Measurements from ENCODE around the gene SLC28A3. TPM values are rescaled to one million over a fixed set of nuclear protein-coding genes. Genes with fewer than 3 reads are reported as not detected.

The SLC28A3 gene
- total and polyA plus RNA-seq, 12 donors: under 0.01 to 0.40 (median 0.04) TPM; not detected in 9

DNA sequence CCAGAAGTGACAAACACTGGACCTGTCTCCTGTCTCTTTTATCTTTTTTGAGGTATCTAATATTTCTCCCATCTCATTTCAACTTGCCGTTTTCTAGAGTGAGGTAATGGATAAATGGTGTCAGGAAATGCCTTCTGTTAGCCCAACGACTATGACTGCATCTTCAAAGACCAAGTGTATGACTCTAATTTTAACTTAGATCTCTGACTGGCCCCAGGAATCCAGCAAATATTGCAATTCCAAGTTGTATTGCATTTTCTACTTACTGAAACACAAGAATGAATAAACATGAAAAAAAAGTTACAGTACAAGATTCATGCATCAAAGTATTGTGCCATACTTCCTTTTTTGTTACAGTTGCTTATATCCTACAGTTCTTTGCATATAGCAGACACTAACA, 26.3 kb downstream of the SLC28A3 start:
- H3K9me3 ChIP-seq (replicated peaks in 1 of 3): no peaks in the 10 kb centered on the region
- no peak for DNase-seq
- H3K27me3 ChIP-seq: no peaks in the 10 kb centered on the region
- intact Hi-C loops (cut with DNase I): loop anchor here in 1 of 2 donors (10.0 kb wide), 1 partner anchor 380 kb away; no protein-coding TSS in a partner anchor
- H3K4me3 ChIP-seq: no peak overlapping the region
- no peak for TF ChIP-seq POLR2A (IDR thresholded peaks at IDR 0.05)
- TF ChIP-seq, protein P1, sequence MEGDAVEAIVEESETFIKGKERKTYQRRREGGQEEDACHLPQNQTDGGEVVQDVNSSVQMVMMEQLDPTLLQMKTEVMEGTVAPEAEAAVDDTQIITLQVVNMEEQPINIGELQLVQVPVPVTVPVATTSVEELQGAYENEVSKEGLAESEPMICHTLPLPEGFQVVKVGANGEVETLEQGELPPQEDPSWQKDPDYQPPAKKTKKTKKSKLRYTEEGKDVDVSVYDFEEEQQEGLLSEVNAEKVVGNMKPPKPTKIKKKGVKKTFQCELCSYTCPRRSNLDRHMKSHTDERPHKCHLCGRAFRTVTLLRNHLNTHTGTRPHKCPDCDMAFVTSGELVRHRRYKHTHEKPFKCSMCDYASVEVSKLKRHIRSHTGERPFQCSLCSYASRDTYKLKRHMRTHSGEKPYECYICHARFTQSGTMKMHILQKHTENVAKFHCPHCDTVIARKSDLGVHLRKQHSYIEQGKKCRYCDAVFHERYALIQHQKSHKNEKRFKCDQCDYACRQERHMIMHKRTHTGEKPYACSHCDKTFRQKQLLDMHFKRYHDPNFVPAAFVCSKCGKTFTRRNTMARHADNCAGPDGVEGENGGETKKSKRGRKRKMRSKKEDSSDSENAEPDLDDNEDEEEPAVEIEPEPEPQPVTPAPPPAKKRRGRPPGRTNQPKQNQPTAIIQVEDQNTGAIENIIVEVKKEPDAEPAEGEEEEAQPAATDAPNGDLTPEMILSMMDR (IDR thresholded peaks at IDR 0.05): no peak
- H3K4me1 ChIP-seq (replicated peaks in 1 of 2): peaks cover 4 to 15% of the 10 kb centered on the region in 2 donors
- WGBS, 4 donors: 29 to 55% (median 53%) methylated on average over 2 of the region's 2 CpGs
- no peaks in the 10 kb centered on the region for H3K36me3 ChIP-seq (replicated peaks in 1 of 2)
- no peak overlapping the region for H3K27ac ChIP-seq

DNA sequence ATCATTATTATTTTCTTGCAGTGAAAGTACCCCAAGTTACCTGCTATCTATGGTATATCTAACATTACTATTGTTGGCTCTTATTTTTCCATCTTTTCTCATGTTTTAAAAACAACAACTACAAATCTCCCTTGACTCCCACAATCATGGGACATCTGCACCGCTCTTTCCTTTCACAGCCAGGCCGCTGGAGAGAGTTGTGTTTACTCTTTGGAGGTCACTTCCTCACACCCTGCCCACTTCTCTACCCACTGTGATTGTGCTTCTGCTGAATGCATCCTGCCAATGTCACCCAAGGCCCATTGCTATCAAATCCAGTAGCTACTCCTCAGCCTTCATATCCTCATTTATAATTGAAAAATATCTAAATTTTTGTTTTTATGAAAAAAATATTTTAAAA, 29.7 kb downstream of the SLC28A3 start:
- intact Hi-C loops (cut with DNase I): loop anchor here in 1 of 2 donors (10.0 kb wide), 1 partner anchor 376 kb away; no protein-coding TSS in a partner anchor
- 55 to 73% (median 68%) methylated on average over 2 of the region's 2 CpGs for WGBS, 4 donors
- no peaks in the 10 kb centered on the region for H3K9me3 ChIP-seq (replicated peaks in 1 of 3)
- no peak for TF ChIP-seq POLR2A (IDR thresholded peaks at IDR 0.05)
- TF ChIP-seq, protein P1 (IDR thresholded peaks at IDR 0.05): no peak
- H3K36me3 ChIP-seq (replicated peaks in 1 of 2): no peaks in the 10 kb centered on the region
- H3K4me1 ChIP-seq (replicated peaks in 1 of 2): no peaks in the 10 kb centered on the region
- no peak for DNase-seq
- no peaks in the 10 kb centered on the region for H3K27me3 ChIP-seq
- H3K4me3 ChIP-seq: no peak overlapping the region
- no peak overlapping the region for H3K27ac ChIP-seq

DNA sequence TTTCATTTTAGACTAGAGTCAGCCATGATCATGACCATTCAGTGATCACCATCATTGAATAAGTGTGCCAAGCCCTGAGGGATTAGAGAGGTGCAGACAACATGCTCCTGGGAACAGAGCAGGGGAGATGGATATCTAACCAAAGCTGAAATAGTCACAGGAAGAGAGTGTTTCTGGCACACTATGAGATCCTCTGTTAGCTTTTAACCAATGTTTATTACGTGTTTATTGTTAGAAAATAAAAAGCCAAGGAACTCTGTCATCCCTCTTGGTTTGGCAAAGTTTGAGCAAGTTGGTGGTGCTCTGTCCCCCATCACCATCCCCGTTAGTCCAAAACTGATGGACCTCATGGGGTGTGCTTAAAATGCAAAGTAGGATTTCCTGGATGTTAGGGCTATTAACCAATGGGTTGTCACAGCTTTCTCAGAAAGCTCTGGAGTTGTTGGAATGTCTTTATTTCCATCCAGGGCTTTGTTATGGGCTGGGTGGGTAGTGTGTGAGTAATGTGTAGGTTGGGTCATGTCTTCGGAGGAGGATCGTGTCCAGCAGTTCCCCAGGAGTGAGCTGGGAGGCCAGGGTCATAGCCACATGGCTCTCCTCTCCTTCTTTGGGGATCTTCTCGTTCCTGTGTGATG, 34.9 kb downstream of the SLC28A3 start:
- H3K36me3 ChIP-seq (replicated peaks in 1 of 2): no peaks in the 10 kb centered on the region
- peaks cover 6 to 11% of the 10 kb centered on the region in 2 donors for H3K4me1 ChIP-seq (replicated peaks in 1 of 2)
- no peak for DNase-seq
- H3K9me3 ChIP-seq (replicated peaks in 1 of 3): no peaks in the 10 kb centered on the region
- TF ChIP-seq, protein P1 (IDR thresholded peaks at IDR 0.05): no peak
- no peak for TF ChIP-seq POLR2A (IDR thresholded peaks at IDR 0.05)
- H3K27me3 ChIP-seq: no peaks in the 10 kb centered on the region
- no peak overlapping the region for H3K4me3 ChIP-seq
- H3K27ac ChIP-seq: no peak overlapping the region
- intact Hi-C loops (cut with DNase I): no loop called here
- 81 to 96% (median 84%) methylated on average over 5 of the region's 5 CpGs for WGBS, 4 donors

DNA sequence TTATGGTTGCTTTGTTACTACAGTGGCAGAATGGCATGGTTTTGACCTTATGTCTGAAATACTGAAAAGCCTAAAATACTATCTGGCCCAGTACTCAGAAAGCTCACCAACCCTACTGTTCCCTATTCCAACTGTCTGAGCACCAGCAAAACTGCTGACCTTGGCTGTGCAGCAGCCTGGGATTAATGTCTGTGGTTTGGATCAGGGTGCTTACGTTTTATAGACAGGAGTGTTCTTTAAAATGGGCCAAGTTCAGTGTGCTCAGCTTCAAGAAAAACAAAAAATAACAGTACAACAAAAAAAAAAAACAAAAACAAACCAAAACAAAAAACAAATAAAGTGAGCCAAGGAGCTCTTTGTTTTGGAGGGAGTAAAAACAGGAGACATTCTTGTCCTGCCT, 36.4 kb downstream of the SLC28A3 start:
- H3K36me3 ChIP-seq (replicated peaks in 1 of 2): no peaks in the 10 kb centered on the region
- intact Hi-C loops (cut with DNase I): no loop called here
- peaks cover 6 to 11% of the 10 kb centered on the region in 2 donors for H3K4me1 ChIP-seq (replicated peaks in 1 of 2)
- no peak overlapping the region for H3K4me3 ChIP-seq
- H3K9me3 ChIP-seq (replicated peaks in 1 of 3): no peaks in the 10 kb centered on the region
- H3K27ac ChIP-seq: no peak overlapping the region
- TF ChIP-seq, protein P1 (IDR thresholded peaks at IDR 0.05): no peak
- TF ChIP-seq POLR2A (IDR thresholded peaks at IDR 0.05): no peak
- H3K27me3 ChIP-seq: no peaks in the 10 kb centered on the region
- WGBS, 4 donors: 12 to 37% (median 22%) methylated on average over 1 of the region's 1 CpG
- DNase-seq: peak in 3 of 7 donors; percentile 30 to 48 (median 47)
